HG02938 (cell line): Measurements from ENCODE around the gene GIPC3.
"Not testable (repeated sequence)": the region's sequence is repeated elsewhere in the genome, so short reads cannot be mapped to it uniquely, and the experiment has no call there.

Experiments used
- ATAC-seq: cut with Tn5 transposase; IDR thresholded peaks from one replicate; pipeline ENCODE4 v1.9.1; 2021; ENCODE audit warnings: mild to moderate bottlenecking, moderate library complexity; ENCODE audit not compliant: unreplicated experiment

The GIPC3 gene

DNA sequence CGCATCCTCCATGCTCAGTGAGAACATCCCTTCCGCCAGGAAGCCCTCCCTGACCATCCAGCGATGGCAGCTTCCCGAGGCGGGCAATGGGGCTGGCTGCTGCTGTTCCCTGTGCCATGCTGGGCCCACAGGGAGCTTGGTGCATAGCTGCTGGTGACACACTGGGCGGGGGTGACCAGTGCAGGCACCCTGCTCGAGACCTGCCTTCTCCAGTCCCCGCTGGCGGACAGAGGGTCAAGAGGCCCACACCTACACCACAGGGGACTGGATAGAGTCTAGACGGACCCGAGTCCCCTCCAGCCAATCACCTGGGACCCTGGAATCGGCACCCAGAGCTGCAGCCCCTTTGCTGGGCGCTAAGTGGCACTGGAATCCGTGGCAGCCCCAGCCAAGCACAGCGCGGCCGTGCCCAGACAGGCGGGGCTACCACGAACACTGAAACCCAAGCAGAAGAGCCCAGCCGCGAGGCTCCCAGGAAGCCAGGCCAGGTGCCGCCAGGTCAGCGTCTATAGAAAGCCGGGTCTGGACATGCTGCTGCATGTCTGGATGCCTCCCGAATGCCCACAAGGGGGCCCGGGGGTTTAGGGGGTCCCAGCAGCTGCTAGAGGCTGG, 30.4 kb downstream of the GIPC3 start:
- ATAC-seq = no peak

- ATAC-seq = no peak
Observed at GRCh38 chr19:3617463-3617862, 32.2 kb downstream of the GIPC3 start.

DNA sequence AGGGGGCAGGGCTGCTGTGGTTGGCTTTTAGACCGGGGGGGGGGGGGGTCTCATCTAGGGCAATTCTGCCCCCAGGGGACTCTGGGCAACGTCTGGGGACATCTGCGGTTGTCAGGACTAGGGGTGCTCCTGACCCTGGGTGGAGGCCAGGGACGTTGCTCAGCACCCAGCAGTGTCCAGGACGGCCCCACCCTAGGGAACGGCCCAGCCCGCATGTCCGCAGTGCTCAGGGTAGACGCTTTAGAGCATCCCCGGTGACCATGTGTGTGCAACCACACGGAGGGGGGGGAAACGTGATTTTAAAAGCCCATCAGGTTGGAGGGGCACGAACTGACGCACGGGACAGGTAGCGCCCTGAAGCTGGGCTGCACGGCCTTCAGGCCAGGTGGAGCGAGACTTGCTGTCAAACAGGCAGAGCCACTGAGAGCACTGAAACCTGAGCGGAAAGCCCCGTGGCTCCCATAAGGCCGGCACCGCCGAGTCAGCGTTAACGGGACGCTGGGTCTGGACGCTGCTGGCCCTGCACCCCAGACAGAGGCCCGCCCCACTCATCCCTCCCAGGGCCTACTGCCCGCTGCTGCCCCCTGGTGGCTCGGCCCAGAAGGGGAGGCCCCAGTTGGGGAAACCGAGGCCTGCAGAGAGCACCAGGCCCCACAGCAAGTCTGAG, 33.0 kb downstream of the GIPC3 start:
- ATAC-seq = no peak

GRCh38 chr19:3618811-3619630, 33.7 kb downstream of the GIPC3 start:
- no peak for ATAC-seq

DNA sequence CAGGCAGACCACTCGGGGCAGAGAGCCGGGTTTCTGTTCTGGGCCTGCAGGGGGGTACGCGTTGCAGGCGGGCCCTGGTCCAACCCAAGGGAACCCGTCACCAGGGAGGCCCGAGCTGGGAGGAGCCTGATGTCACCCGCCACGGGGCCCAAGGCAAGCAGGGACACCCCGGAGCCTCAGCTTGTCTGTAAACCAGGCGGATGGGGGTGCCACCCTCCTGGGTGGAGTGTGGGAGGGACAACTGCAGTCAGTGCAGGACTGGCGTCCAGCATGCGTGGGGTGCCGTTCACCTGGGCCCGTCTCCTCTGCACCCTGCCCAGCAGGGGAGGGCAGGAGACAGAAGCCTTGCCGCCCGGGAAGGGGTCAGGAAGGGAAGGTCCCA, 34.3 kb downstream of the GIPC3 start:
- no peak for ATAC-seq

DNA sequence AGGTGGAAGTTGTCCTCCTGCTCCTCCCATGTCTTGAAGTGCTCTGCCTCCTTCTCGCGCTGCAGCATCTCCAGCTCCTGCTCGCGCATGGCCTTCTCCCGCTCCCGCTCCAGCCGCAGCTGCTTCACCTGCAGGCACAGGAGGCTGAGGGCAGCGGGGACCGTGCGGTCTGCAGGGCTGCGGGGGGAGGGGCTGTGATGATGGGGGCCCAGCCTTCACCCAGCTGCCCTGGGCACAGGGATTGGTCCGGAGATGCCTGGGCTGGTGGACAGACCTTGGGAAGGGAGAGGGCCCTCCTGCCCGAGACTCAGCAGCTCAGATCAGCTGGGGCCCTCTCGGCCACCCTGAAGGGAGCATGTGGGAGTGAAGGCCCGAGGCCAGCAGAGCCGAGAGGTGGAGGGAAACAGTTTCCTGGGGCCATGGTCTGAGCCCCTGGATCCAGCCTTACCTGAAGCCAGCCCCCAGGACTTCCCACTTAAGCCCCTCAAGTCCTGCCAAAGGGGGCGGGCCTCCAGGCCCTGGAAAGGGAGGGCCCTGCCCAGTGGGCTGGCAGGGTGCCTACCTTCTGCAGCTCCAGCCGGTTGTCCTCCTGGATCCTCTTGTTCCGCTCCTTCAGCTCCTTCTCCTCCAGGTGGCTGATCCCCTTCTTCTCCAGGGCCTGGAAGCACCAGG, 35.0 kb downstream of the GIPC3 start:
- no peak for ATAC-seq

DNA sequence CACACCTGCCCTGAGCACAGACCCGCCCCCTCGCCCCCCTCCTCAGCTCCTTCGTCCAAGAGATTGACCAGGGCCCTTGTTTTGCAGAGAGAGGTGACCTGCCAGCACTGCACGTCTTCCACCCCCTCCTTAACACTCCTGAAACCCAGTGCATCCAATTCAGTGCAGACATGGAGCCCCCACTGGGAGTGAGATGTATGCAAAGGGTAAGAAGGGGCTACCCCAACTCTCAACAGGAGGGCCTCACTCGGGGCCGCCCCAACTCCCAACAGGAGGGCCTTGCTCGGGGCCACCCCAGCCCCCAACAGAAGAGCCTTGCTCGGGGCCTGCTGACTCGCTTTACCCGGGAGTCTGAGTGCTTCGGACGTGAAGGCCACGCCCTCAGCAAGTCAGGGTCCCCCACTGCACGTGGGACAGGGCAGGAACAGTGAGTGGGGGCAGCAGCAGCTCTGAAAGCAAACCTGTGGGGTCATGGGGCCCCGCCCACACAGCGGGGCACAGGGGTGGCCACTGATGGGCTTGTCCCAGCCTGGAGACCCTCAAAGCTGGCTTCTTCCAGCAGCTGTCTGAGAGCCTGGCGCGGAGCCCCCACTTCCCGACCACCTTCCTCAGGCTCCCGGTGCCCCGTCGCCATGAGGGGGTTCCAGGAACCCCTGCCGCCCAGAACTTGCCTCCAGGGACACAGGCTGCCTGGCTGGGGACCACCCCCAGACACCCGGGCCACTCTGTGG, 35.7 kb downstream of the GIPC3 start:
- ATAC-seq = no peak

- ATAC-seq = no peak
Observed at GRCh38 chr19:3621689-3622088, 36.4 kb downstream of the GIPC3 start.

GRCh38 chr19:3622224-3622623, 36.9 kb downstream of the GIPC3 start:
- no peak for ATAC-seq

GRCh38 chr19:3623716-3624115, 38.4 kb downstream of the GIPC3 start:
- ATAC-seq = no peak

GRCh38 chr19:3625996-3626472, 40.8 kb downstream of the GIPC3 start:
- ATAC-seq = peak; percentile 11

DNA sequence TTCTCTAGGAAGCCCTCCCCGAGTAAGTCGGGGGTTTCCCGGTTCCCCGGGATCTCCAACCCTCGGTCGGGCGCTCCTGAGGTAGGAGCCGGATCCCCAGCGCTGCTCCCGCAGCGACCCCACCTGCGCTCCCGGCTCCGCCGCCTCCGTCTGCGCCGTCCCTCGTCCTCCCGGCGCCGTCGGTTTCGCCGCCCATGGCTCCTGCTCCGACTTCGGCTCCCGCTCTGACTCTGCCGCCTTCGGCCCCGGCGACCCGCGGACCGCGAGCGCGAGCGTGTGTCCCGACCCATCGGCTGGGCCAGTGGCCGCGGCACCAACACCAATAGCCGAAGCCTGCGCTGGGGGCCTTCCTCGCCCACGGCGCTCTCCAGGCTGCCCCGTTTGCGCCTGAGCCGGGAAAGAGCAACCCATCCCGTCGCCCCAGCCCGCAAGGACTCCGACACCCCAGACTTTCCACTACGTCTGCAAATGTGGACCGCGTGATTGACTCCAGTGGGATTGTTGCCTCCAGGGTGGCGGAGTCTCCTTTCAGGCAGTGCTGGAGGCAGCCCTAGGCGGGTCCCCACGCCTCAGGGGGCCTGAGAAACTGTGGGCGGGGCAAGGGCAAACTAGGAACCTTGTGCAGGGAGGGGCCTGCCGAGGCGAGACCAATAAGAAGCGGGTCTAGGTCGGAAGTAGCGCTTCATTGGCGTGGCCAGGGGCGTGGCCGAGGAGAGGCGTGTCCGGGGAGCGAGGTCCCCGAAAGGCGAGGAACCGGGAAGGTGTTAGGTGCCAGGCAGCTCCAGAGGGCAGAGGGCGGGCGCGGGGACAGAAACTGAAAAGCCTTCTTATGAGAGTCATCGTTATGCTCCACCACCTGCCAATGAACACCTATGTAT, 41.4 kb downstream of the GIPC3 start, which contains the start of gene CACTIN:
TSS of gene CACTIN (minus strand) at position 318 of the 878 bp plus-strand sequence. CDS start at position 290, 28 bp downstream.
- peak; percentile 85 for ATAC-seq

DNA sequence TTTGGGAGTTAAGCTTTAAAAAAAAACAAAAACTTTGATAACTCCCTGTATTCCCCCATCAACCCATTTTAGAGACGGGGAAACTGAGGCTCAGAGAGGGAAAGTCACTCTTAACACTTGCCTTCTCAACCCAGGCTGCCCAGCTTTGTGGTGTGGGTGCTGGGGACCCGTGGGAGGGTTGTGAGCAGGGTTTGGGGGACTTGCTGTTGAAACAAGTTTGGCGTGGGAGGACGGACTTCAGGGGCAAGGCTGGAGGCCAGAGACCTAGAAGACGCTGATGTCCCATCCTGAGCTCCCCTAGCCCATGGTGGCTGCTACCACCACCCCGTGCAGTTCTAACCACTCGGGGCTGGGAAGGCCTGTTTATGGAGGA, 42.1 kb downstream of the GIPC3 start:
- no peak for ATAC-seq

DNA sequence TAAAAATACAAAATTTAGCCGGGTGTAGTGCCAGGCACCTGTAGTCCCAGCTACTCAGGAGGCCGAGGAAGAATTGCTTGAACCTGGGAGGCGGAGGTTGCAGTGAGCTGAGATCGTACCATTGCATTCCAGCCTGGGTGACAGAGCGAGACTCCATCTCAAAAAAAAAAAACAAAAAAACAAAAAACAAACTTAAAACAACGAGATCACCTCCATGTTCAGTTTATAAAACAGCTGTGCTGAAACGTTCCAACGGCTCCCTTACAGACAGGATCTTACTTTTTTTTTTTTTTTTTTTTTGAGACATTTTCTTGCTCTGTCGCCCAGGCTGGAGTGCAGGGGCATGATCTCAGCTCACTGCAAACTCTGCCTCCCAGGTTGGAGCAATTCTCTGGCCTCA, 43.5 kb downstream of the GIPC3 start:
- ATAC-seq = not testable (repeated sequence)

- no peak for ATAC-seq
Observed at GRCh38 chr19:3631053-3631861, 46.0 kb downstream of the GIPC3 start.

DNA sequence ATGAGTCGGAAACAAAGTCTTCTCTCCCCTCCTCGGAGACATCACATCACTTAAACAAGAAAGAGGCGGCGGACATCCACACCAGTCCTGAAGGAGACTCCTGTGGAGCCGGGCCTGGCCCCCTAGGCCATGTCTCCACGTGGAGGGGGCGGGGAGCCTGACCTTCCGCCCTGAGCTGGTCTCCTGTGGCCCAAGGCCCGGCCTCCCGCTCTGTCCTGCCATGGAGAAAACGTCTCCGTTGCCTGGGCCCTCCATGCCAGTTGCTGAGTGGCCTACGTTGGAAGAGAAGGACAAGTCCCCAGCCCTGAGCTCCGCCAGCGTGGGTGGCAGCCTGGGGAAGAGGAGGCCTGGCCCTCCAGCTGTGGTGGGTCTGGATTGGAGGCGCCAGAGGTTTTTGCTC, 46.8 kb downstream of the GIPC3 start:
- ATAC-seq = no peak

DNA sequence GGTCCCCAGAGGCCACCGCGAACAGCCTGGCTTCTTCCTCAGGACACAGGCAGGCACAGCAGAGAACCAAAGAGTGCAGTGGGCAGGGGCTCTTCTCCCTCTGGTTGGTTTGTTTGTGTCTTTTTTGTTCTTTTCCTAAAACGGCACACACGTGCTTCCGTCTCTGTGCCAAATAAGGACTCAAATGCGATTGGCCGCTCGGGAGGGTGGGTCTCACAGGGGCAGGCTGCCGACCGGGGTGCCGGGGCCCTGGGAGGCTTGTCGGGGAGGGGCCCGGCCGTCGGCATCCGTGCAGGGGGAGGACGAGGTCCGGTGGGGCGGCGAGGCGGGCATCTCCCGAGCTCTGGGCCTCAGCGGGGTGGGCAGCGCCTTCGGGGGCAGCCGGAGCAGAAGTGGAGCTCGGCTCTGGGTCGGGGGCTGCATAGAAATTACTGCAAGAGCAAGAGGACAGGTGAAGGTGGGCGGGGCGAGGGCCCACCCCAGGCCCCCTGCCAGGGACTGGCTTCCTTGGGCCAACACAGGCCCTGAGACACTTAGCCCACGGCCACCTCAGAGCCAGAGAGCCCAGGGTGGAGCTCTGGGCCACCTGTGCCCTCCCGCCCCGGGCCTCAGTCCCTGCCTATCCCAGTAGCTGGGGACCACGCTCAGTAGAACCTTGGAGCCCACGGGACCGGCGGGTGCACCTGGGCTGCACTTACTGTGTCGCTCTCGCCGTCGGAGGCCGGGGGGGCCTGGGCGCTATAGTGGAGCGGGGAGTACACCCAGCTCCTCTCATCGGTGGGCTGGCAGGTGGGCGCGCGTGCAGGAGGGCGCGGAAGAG, 47.7 kb downstream of the GIPC3 start:
- ATAC-seq = no peak

DNA sequence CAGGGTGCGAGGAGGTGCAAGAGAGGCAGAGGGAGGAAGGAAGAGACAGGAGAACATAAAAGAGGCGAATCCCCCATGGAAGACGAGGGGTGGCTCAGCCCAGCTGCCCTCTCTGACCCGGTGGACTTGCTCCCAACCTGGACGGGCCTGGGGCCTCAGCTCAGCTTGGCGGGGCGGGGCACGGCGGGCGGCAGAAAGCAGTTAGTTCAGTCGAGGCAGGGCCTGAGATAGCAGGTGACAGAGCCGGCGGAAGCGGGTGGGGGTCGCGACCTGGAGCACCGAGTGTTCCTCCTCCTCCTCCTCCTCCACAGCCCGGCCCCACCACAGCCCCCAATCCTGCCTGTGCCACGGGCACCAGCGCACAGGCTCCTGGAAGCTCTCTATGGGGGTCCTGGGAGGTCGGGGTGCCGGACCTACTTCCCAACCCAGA, 48.3 kb downstream of the GIPC3 start:
- ATAC-seq = no peak
